HG03575 (cell line): ENCODE results near the gene ZC3H8.
"Not testable (repeated sequence)": the region's sequence is repeated elsewhere in the genome, so short reads cannot be mapped to it uniquely, and the experiment has no call there.

Experiments used
- ATAC-seq: cut with Tn5 transposase; IDR thresholded peaks from one replicate; pipeline ENCODE4 v1.9.1; 2021; ENCODE audit not compliant: unreplicated experiment, insufficient number of reproducible peaks, low FRiP score; ENCODE audit errors: extremely low read depth

ZC3H8 gene

GRCh38 chr2:112262876-112263275, 8.0 kb upstream of the ZC3H8 start:
- no peak for ATAC-seq

- no peak for ATAC-seq
These were observed 5.4 kb upstream of the ZC3H8 start for GRCh38 chr2:112260295-112260625.

- ATAC-seq: no peak
These were observed 4.9 kb upstream of the ZC3H8 start for GRCh38 chr2:112259509-112260294.

GRCh38 chr2:112257575-112257974, 2.7 kb upstream of the ZC3H8 start:
- no peak for ATAC-seq

- ATAC-seq: no peak
These were observed 1.8 kb upstream of the ZC3H8 start for GRCh38 chr2:112256654-112257053.

GRCh38 chr2:112255875-112256274, 1.0 kb upstream of the ZC3H8 start:
- no peak for ATAC-seq

GRCh38 chr2:112253261-112253815, 1.5 kb downstream of the ZC3H8 start:
- ATAC-seq: no peak

GRCh38 chr2:112251271-112251670, 3.6 kb downstream of the ZC3H8 start:
- no peak for ATAC-seq

- ATAC-seq: no peak
These were observed 10.0 kb downstream of the ZC3H8 start for GRCh38 chr2:112244854-112245253.

GRCh38 chr2:112243233-112243632, 11.6 kb downstream of the ZC3H8 start:
- ATAC-seq: no peak

GRCh38 chr2:112242384-112242783, 12.5 kb downstream of the ZC3H8 start:
- ATAC-seq: no peak

GRCh38 chr2:112239862-112240261, 15.0 kb downstream of the ZC3H8 start:
- ATAC-seq: no peak

GRCh38 chr2:112230371-112230770, 24.5 kb downstream of the ZC3H8 start:
- ATAC-seq: no peak

GRCh38 chr2:112229348-112229747, 25.5 kb downstream of the ZC3H8 start:
- ATAC-seq: no peak

- no peak for ATAC-seq
These were observed 34.0 kb downstream of the ZC3H8 start for GRCh38 chr2:112220831-112221230.

- ATAC-seq: no peak
These were observed 34.7 kb downstream of the ZC3H8 start for GRCh38 chr2:112220186-112220585.

- no peak for ATAC-seq
These were observed 37.0 kb downstream of the ZC3H8 start for GRCh38 chr2:112217854-112218253.

- ATAC-seq: no peak
These were observed 38.7 kb downstream of the ZC3H8 start for GRCh38 chr2:112216167-112216566.

GRCh38 chr2:112207905-112208304, 46.9 kb downstream of the ZC3H8 start:
- not testable (repeated sequence) for ATAC-seq

GRCh38 chr2:112204411-112204810, 50.4 kb downstream of the ZC3H8 start:
- ATAC-seq: no peak
